Activated naive CD4-positive, alpha-beta T cell treated with anti-CD3 and anti-CD28 coated beads, Interleukin-2, amount 50 U/mL, for 16 hours (primary cell): ENCODE results near the gene LGR6.
"Not testable (repeated sequence)": the region's sequence is repeated elsewhere in the genome, so short reads cannot be mapped to it uniquely, and the experiment has no call there.

ENCODE experiments used
- DNase-seq: peaks from one replicate; pipeline ENCODE4 v3.0.0-alpha.2; 2020

LGR6 gene

DNA sequence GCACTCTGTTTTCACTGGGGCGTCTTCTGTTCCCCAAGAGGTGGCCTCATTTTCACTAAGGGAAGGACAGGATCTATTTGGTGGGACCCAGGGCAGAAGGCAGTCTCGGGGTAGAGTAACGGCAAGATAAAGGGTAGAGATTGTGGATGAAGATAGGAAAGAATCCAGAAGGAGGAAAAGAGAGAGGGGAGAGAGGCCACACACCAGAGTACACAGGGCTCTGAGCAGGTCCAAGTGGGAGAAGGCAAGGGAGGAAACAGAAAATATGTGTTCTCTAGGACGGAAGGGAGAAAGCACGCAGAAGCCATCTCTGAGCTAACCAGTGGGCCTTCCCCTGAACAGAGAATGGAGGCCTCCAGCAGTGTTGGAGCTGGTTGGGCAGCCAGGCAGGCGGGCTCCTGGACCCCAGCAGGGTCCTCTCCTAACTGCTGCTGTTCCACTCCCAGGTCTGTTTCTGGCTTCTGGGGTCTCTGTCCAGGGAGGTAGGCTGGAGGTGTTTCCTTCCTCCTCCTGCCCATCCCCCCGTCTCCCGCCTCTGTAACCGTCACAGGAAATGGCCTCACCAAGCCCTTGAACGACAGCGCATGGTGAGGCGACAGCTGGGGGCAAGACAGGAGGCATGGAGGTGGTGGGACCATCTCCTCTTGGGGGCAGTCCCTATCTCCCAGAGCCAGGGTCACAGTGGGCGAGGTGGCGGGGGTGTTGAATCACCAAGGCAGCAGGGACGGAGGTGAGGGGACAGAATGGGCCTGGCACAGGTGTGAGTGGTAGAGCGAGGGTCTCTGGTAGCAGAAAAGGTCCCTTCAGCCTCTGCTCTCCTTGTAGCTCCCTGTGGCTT, 33.8 kb upstream of the LGR6 start:
- DNase-seq = peak; percentile 66

GRCh38 chr1:202160377-202160940, 33.1 kb upstream of the LGR6 start, which contains the start of gene PTPN7:
Gene PTPN7 (minus strand): TSS chr1:202160602. CDS start chr1:202159402, 1,200 bp downstream.
- DNase-seq = peak; percentile 93

DNA sequence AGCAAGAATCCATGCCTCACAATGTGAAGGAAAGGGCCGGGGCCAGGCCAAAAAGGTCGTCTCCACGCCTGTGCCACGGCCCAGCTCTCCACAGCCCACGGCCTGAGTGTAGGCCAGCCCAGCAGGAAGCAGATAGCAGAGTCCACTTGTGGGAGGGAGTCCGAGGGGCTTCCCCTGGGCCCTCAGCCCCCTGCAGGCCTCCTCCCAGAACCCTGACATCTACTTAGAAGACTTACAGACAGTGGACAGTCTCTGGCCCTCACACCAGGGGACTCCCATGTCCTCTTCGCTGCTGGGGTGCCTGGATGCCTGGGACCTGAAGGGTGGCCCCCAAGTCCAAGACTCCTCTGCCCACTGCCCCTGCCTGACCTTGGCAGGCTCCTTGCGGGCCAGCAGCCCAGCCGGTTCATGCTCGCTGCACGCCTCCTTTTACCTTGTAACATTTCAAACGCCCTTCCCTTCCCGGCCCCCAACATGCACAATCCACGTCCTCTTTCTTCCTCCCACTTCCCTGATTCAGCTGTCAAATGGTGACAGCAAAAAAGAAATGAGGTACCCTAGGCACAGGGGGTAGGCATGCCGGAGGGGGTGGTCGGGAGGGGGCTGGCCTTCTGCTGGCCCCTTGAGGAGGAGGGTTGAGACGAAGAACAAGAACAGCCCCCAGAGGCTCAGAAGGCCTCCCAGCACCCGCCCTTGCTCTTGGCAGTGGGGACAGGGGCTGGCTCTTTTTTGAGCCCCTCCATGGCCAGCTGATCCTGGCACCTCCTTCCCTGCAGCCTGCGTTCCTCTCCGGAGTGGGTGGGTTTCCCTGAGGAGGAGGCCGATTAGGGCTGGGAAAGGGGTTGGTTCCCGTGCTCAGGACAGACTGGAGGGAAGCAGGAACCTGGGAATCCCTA, 32.2 kb upstream of the LGR6 start:
- DNase-seq = no peak

- no peak for DNase-seq
These were observed 31.6 kb upstream of the LGR6 start for GRCh38 chr1:202162047-202162417.

DNA sequence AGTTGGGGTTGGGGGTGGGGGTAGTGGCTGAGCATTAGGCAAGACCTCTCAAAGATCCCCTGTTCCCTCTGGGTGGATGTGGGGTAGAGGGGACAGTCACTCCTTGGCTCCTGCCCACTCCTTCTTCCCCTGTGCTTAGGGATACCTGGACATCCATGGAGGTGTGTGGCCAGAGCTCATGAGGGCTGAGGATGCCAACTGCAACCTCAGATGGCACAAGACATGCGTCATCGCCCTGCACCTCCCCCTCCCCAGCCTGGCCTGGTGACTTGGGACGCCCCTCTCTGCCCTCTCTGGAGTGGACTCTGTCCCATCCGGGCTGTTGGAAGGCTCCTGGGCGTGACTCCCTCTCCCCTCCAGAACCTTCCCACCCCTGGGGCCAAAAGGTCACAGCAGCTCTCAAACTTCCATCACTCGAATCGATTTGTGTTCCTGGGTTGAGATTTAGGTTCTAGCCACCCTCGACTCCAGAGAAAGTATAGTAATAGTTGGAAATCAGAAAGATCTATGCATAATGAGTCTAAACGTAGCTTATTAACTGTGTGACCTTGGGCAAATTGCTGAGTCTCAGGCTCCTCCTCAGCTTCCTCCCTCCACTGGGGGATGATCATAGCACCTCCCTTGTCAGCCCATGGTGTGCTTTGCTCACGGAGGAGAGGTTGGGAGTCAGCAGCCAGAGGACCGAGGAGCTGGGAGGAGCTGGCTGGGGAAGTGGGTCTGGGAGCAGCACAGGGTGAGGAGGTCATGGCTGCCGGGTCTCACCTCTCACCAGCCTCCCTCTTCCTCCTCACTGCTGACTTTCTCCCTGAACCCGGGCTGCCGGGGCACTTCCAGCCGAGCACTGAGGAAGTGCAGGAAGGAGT, 30.9 kb upstream of the LGR6 start:
- DNase-seq = no peak

- DNase-seq = no peak
These were observed 30.0 kb upstream of the LGR6 start for GRCh38 chr1:202163281-202164270.

DNA sequence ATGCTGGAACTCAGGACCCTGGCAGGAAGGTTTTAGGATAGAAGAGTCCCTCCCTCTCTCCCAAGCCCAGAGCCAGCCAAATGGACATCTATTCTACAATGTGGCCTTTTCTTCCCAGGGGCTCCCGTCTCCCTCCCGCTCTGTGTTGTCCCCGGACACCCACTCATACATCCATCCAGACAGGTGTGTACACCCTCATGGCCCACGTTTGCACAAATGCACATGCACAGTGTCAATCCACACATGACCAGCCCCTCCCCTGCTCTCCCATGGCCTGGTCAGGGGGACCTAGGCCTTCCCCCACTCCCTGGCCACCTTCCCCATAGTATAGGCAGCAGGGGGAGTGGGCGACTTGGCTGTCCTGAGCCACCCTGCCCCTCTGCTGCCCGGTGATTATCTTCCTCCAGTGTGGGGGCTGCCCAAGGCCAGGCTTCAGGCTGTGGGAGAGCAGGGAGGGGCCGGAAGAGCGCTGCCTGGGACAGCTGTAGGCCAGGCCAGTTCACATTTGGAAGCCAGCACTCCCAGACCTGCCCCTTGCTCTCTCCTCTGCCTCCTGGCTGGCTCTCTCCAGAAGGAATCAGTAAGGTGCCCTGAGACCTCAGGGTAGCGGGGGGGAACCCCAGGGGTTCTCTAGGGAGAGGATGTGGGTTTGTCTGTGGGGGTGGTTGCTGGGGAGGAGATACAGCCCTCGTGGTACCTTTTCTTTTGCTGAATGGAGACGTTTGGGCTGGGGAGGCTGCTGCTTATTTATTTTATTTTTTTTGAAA, 29.1 kb upstream of the LGR6 start:
- peak; percentile 47 for DNase-seq

DNA sequence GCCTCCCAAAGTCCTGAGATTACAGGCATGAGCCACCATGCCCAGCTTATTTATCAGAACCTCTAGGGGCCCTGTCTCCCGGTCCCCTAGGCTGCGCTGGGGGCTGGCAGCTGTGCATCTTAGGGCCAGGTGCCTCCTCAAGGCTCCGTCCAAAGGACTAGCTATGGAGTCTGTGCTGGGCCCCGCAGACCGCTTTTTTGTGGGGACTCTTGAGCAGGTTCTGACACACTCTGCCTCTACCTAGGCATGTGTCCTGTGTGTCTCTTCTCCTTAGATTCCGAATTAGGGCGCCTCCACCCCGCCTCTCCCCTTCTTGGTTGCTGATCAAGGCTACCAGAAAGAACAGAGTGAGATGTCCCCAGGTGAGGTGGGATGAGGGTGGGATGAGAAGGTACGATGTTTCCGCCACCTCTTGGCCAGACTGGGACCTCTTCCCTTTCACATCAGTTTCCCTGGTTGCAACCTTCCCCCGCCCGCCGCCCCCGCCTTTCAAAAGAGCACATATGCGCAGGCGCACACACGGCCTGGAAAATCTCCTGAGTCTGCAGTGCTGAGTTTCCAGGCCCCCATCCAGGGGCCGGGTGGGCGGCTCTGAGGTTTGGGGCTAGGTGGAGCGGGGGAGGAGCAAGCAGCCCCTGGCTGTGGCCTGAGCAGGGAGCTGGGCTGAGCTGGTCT, 28.2 kb upstream of the LGR6 start:
- DNase-seq = peak; percentile 28

DNA sequence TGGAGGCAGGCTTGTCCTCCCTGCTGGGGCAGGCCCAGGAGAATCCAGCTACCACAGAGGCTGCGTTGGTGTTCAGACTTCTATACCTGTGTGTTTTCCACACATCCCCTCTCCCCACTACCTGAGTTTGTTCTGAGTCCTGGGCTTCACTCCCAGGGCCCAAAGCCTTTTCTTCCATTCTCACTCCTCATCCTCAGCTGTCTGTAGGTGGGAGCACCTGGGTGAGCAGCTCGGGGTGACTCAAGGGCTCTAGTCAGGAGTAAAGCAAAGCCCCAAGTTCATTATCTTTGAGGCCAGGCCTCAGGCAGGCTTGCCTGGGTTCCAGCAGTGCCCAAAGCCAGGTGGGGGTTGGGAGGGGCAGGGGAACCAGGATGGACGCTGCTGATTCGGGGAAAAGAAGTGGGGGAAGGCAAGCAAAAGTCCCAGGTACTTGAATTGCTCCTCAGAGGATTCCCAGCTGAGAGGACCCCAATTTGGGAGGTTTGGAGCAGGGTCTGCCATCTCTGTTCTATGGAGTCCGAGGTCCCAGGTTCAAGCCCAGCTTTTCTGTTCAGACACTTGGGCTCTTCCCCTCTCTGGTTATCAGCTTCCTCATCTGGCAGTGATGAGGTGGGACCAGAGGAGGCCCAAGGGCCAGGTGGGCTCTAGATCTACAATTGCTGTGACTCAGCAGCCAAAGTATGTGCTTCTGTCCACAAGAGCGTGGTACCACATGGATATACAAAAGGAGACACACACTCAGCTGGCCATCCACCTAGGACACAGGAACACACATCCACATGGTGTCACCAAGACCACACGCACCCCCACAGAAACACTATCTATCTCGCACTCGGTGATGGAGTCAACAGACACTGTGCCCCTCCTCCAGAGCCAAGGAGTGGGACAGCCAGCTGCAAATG, 27.4 kb upstream of the LGR6 start:
- no peak for DNase-seq

DNA sequence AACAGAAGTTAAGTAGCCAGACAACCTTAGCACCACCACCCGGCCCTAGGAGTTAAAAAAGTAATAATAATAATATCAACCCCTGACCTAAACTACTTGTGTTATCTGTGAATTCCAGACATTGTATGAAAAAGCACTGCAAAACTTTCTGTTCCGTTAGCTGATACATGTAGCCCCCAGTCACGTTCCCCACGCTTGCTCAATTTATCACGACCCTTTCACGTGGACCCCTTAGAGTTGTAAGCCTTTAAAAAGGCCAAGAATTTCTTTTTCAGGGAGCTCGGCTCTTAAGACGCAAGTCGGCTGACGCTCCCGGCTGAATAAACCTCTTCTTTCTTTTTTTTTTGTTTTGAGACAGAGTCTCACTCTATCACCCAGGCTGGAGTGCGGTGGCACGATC, 26.5 kb upstream of the LGR6 start:
- DNase-seq = not testable (repeated sequence)

- no peak for DNase-seq
These were observed 25.7 kb upstream of the LGR6 start for GRCh38 chr1:202167708-202168415.

DNA sequence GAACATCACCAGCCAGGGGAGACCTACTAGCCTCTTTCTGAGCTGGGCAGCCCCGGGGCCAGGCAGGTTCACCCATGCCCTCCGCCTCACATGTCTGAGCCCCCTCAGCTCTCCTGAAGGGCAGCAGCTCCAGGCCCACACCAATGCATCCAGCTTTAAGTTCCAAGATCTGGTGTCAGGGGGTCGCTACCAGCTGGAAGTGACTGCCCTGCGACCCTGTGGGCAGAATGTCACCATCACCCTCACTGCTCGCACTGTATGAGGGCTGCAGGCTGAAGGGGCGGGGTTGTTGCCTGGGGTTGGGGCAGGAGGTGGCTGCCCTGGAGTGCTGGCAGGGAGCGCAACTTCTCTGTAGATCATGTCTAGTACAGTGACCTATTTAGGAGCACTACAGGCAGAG, 24.7 kb upstream of the LGR6 start:
- no peak for DNase-seq

- DNase-seq = no peak
These were observed 22.9 kb upstream of the LGR6 start for GRCh38 chr1:202170726-202171125.

GRCh38 chr1:202171292-202172014, 22.1 kb upstream of the LGR6 start:
- DNase-seq = no peak

DNA sequence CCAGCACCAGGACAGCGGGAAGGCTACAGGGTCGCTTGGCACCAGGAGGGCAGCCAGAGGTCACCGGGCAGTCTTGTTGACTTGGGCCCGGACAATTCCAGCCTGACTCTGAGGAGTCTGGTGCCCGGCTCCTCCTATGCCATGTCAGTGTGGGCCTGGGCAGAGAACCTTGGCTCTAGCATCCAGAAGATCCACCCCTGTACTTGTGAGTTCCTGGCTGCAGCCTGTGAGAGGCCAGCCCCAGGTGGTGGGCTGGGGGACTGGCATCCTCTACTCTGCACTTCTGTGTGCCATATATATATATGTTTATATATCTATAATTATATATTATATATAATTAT, 21.6 kb upstream of the LGR6 start:
- no peak for DNase-seq

DNA sequence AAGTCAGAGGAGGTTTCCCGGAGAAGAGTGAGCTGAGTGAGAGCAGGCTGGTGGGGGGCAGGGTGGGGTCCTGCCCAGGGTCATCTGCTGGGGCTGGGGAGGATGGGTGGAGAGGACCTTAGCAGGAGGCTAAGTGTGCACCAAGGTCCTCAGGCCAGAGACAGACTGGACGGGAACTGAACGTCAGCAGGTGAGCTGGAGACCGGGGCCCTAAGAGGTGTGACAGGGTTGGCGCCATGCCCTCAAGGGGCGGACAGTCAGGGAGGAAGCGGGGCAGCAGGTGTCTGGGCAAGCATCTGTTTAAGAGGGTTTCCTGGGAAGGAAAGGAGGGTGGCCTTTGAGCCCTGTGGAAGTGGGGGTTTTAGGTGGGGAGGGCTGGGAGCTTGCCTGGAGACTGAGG, 19.6 kb upstream of the LGR6 start:
- no peak for DNase-seq
